Large intestine (tissue), 3 donors: ENCODE data around the gene WSB1. TPM values are rescaled to one million over a fixed set of nuclear protein-coding genes. Genes with fewer than 3 reads are reported as not detected.
A peak's percentile ranks its signal among the peaks of the same experiment; 100 is the strongest.
"Not testable (repeated sequence)": the region's sequence is repeated elsewhere in the genome, so short reads cannot be mapped to it uniquely, and the experiment has no call there.

Source experiments
- DNase-seq, 2 donors: peaks; one replicate each; pipeline versions ENCODE4 v3.0.0 to v3.0.0-alpha.2; 2013
- H3K27ac ChIP-seq: one replicate; pipeline ENCODE4 v1.5.1; 2013; ENCODE audit warnings: low read length
- H3K27me3 ChIP-seq: 2 replicates; pipeline ENCODE4 v1.6.1; 2013; ENCODE audit warnings: low read length; ENCODE audit not compliant: control insufficient read depth, insufficient read depth
- H3K36me3 ChIP-seq: 2 replicates; pipeline ENCODE4 v1.6.1; 2013; ENCODE audit warnings: low read length; ENCODE audit not compliant: control insufficient read depth, insufficient read depth
- H3K4me1 ChIP-seq: one replicate; pipeline ENCODE4 v1.6.1; 2013; ENCODE audit warnings: low read length; ENCODE audit not compliant: control insufficient read depth, insufficient read depth
- H3K4me3 ChIP-seq: one replicate; pipeline ENCODE4 v1.5.1; 2013; ENCODE audit warnings: low read length
- H3K9me3 ChIP-seq: one replicate; pipeline ENCODE4 v1.6.1; 2013; ENCODE audit warnings: mild to moderate bottlenecking, low read depth, low read length, moderate library complexity; ENCODE audit not compliant: control insufficient read depth
- WGBS: methylation state at CpG from one replicate; pipeline ENCODE4 v1.1.5; 2013; ENCODE audit warnings: low lambda C conversion rate; ENCODE audit not compliant: insufficient coverage; 5-methylcytosine and 5-hydroxymethylcytosine counted together
- polyA plus RNA-seq: library from polyadenylated mRNA; unstranded; fragments of 120-200 nt; gene quantifications from one replicate; pipeline ENCODE4 v1.2.1, GENCODE V29; 2013

The WSB1 gene
- polyA plus RNA-seq, 1 donor = 230 TPM

- Histone ChIP-seq H3K27me3 (no peaks in the 10 kb centered on the region), H3K27ac (no peak overlapping the region), H3K4me1 (peaks cover 3% of the 10 kb centered on the region), H3K4me3 (no peak overlapping the region), H3K36me3 (no peaks in the 10 kb centered on the region), H3K9me3 (no peaks in the 10 kb centered on the region)
- WGBS = no CpG with 5 or more reads among the region's 14 CpGs
- peak in 1 of 2 donors; percentile 50 for DNase-seq
These were observed 17.2 kb upstream of the WSB1 start for GRCh38 chr17:27276653-27277156.

- H3K36me3 ChIP-seq, DNase-seq, H3K27me3 ChIP-seq, H3K4me1 ChIP-seq, H3K4me3 ChIP-seq, H3K9me3 ChIP-seq, H3K27ac ChIP-seq: not testable (repeated sequence)
- no CpG with 5 or more reads among the region's 3 CpGs for WGBS
These were observed 14.8 kb upstream of the WSB1 start for GRCh38 chr17:27279132-27279531.

- H3K4me1 ChIP-seq = peaks cover 11% of the 10 kb centered on the region
- no peaks in the 10 kb centered on the region for H3K27me3 ChIP-seq
- no peak for DNase-seq
- no peaks in the 10 kb centered on the region for H3K36me3 ChIP-seq
- no peak overlapping the region for H3K4me3 ChIP-seq
- WGBS = 85% methylated on average over 2 of the region's 10 CpGs
- H3K27ac ChIP-seq = no peak overlapping the region
- H3K9me3 ChIP-seq = no peaks in the 10 kb centered on the region
These were observed 13.4 kb upstream of the WSB1 start for GRCh38 chr17:27280527-27280926.

GRCh38 chr17:27281438-27281837, 12.5 kb upstream of the WSB1 start:
- no peaks in the 10 kb centered on the region for H3K36me3 ChIP-seq
- DNase-seq = no peak
- H3K4me1 ChIP-seq = peaks cover 11% of the 10 kb centered on the region
- WGBS = 93% methylated on average over 2 of the region's 3 CpGs
- no peak overlapping the region for H3K4me3 ChIP-seq
- no peaks in the 10 kb centered on the region for H3K9me3 ChIP-seq
- H3K27ac ChIP-seq = no peak overlapping the region
- H3K27me3 ChIP-seq = no peaks in the 10 kb centered on the region

GRCh38 chr17:27282054-27282551, 11.8 kb upstream of the WSB1 start:
- H3K27ac ChIP-seq = no peak overlapping the region
- no peak overlapping the region for H3K4me3 ChIP-seq
- no peaks in the 10 kb centered on the region for H3K36me3 ChIP-seq
- no peaks in the 10 kb centered on the region for H3K27me3 ChIP-seq
- peaks cover 8% of the 10 kb centered on the region for H3K4me1 ChIP-seq
- DNase-seq = peak; percentile 42 to 54
- H3K9me3 ChIP-seq = no peaks in the 10 kb centered on the region
- no CpG with 5 or more reads among the region's 1 CpG for WGBS

GRCh38 chr17:27283060-27283459, 10.9 kb upstream of the WSB1 start:
- no peak overlapping the region for H3K4me3 ChIP-seq
- H3K27ac ChIP-seq = no peak overlapping the region
- no peaks in the 10 kb centered on the region for H3K36me3 ChIP-seq

GRCh38 chr17:27283751-27284150, 10.2 kb upstream of the WSB1 start:
- H3K4me3 ChIP-seq = no peak overlapping the region
- H3K27me3 ChIP-seq = no peaks in the 10 kb centered on the region
- H3K9me3 ChIP-seq = no peaks in the 10 kb centered on the region
- H3K27ac ChIP-seq = no peak overlapping the region
- peaks cover 8% of the 10 kb centered on the region for H3K4me1 ChIP-seq
- no peaks in the 10 kb centered on the region for H3K36me3 ChIP-seq
- peak; percentile 58 to 76 for DNase-seq

More at GRCh38 chr17:27283060-27283459, 10.9 kb upstream of the WSB1 start:
- no peak for DNase-seq
- Histone ChIP-seq H3K4me1 (peaks cover 8% of the 10 kb centered on the region), H3K27me3 (no peaks in the 10 kb centered on the region), H3K9me3 (no peaks in the 10 kb centered on the region)

- Histone ChIP-seq H3K27ac (no peak overlapping the region), H3K4me1 (peaks cover 8% of the 10 kb centered on the region), H3K36me3 (no peaks in the 10 kb centered on the region), H3K27me3 (no peaks in the 10 kb centered on the region), H3K9me3 (no peaks in the 10 kb centered on the region), H3K4me3 (no peak overlapping the region)
- no peak for DNase-seq
- WGBS = 63% methylated on average over 4 of the region's 5 CpGs
These were observed 9.0 kb upstream of the WSB1 start for GRCh38 chr17:27284811-27285415.

GRCh38 chr17:27285516-27285915, 8.4 kb upstream of the WSB1 start:
- no peak overlapping the region for H3K27ac ChIP-seq
- no peak overlapping the region for H3K4me3 ChIP-seq
- no peaks in the 10 kb centered on the region for H3K9me3 ChIP-seq
- H3K36me3 ChIP-seq = no peaks in the 10 kb centered on the region
- H3K27me3 ChIP-seq = no peaks in the 10 kb centered on the region
- no CpG with 5 or more reads among the region's 2 CpGs for WGBS
- DNase-seq = no peak
- peaks cover 8% of the 10 kb centered on the region for H3K4me1 ChIP-seq

- no peak overlapping the region for H3K4me3 ChIP-seq
- no peaks in the 10 kb centered on the region for H3K9me3 ChIP-seq
- H3K27me3 ChIP-seq = no peaks in the 10 kb centered on the region
- peaks cover 10% of the 10 kb centered on the region for H3K4me1 ChIP-seq
- DNase-seq = no peak
- no CpG with 5 or more reads among the region's 2 CpGs for WGBS
- H3K36me3 ChIP-seq = no peaks in the 10 kb centered on the region
- H3K27ac ChIP-seq = no peak overlapping the region
These were observed 5.7 kb upstream of the WSB1 start for GRCh38 chr17:27288183-27288582.

GRCh38 chr17:27289856-27290255, 4.1 kb upstream of the WSB1 start:
- H3K4me3 ChIP-seq = no peak overlapping the region
- H3K27ac ChIP-seq = no peak overlapping the region
- H3K27me3 ChIP-seq = no peaks in the 10 kb centered on the region
- DNase-seq = no peak
- no peaks in the 10 kb centered on the region for H3K36me3 ChIP-seq
- no peaks in the 10 kb centered on the region for H3K9me3 ChIP-seq
- H3K4me1 ChIP-seq = peaks cover 7% of the 10 kb centered on the region
